G401.6 (cell line): Measurements from ENCODE around the gene P2RX7.

Experiments
- FAIRE-seq: peaks from 2 replicates; lab custom pipeline; 2012; peaks lifted over from hg19 to GRCh38; lab: Jason Lieb, UNC

P2RX7 gene

DNA sequence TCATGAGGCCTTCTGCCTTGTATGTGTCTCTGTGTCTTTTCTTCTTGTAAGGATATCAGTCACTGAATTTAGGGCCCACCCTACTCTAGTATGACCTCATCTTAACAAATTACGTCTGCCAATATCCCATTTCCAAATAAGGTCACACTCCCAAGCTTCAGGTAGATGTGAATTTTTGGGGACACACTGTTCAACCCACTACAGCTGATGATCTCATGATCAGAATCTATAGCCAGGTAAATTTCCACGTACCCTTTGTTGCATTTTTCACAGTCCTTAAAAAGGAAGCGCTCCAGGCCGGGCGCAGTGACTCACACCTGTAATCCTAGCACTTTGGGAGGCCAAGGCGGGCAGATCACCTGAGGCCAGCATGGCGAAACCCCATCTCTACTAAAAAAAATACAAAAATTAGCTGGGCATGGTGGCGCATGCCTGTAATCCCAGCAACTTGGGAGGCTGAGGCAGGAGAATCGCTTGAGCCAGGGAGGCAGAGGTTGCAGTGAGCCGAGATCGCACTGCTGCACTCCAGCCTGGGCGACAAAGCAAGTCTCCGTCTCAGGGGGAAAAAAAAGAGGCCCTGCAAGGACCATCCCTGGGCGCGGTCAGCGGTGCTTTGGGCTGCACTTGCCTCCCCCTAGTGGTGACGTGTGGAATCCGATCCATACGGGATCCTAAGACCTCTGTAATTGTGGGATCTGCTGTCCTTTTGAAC, 97.3 kb downstream of the P2RX7 start:
- peak; percentile 79 for FAIRE-seq

DNA sequence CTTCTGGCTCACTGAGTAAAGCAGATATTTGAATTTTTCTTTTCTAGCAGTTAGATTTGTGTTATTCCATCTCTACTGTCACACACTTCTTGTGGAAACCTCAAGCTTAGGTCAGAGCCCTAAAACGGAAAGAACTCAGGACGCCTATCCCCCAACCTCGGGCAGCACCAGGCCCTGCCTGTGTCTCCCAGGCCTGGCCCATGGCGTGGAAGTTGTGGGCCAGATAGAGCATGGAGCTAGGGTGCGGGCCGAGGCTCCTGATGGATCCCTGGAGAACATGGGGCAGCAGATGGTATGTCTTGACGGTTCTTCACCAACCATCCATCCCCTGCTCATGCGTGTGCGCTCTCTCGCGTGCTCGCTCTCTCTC, 97.8 kb downstream of the P2RX7 start:
- no peak for FAIRE-seq

DNA sequence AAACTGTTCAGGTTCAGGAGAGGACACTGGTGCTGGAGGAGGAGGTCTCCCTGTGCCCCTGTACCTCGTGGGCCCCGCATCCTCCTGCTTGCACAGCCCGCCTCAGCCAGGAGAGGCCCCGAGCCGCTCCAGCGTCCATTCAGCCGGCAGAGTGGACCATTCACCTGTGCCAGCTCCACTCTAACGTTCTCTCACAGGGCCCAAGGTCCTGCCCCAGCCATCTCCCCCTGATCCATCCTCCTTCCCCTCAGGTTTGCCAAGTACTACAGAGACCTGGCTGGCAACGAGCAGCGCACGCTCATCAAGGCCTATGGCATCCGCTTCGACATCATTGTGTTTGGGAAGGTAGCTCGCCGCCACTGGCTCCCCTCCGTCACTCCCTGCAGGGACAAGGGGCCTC, 99.5 kb downstream of the P2RX7 start:
- no peak for FAIRE-seq

DNA sequence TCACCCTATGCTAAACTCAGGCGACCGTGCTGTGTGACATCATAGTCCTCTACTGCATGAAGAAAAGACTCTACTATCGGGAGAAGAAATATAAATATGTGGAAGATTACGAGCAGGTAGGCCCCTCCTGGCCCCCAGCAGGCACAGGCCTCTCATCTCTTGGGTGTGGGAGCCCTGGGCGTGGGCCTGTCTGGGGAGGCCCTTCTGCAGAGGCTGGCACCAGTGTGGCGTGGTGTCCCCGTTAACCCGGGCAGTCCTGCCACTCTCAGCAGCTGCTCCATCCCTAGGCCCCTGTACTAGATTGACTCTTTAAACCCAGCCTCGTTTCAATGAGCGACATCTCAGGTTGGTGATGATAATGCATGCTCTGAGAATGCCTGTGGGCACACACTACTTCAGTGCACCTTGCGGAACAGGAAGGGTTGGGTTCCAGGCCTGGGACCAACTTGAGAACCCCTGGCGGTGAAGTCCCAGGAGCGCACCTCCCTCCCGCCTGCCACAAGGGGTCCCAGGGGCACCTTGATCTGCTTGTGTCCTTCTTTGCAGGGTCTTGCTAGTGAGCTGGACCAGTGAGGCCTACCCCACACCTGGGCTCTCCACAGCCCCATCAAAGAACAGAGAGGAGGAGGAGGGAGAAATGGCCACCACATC, 100.4 kb downstream of the P2RX7 start:
- no peak for FAIRE-seq

DNA sequence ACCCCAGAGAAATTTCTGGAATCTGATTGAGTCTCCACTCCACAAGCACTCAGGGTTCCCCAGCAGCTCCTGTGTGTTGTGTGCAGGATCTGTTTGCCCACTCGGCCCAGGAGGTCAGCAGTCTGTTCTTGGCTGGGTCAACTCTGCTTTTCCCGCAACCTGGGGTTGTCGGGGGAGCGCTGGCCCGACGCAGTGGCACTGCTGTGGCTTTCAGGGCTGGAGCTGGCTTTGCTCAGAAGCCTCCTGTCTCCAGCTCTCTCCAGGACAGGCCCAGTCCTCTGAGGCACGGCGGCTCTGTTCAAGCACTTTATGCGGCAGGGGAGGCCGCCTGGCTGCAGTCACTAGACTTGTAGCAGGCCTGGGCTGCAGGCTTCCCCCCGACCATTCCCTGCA, 100.9 kb downstream of the P2RX7 start:
- FAIRE-seq, result no peak

DNA sequence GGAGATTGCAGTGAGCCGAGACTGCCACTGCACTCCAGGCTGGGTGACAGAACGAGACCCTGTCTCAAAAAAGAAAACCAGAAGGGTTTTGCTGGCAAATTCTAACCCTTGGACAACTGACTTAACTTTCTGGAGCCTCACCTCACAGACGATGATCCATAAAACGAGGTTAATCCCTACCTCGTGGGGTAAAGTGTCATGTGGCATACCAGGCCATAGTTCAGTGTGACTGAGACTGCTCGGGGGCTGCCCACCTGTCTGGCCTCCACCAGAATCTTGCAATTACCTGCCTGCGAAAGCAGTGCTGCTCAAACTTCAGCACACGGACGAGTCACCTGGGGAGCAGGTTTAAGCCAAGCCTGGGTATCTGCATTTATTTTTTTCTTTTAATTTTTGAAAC, 104.1 kb downstream of the P2RX7 start:
- no peak for FAIRE-seq

DNA sequence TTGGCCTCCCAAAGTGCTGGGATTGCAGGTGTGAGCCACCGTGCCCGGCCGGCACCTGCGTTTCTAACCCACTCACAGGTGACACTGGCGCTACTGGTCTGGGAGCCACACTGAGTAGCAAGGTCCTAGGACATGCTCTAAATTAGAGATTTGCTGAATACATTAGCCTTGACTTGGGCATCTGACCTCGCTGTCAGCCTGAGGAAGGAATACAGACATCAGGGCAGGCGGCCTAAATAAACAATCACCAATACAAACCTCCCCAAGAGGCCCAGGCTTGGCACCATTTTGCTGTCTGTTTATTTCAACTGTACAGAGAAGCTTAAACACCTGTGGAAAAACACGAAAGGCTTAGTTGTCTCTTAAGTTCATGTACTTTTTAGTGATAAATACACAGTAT, 104.7 kb downstream of the P2RX7 start:
- FAIRE-seq, result no peak
